GM12801 (cell line): ENCODE data around the gene TSPAN18.

ENCODE experiments used
- TF ChIP-seq, protein P1 (sequence below): IDR thresholded peaks from one replicate; pipeline ENCODE4 v1.5.1; 2011; ENCODE audit warnings: control low read depth; ENCODE audit not compliant: insufficient read length; ENCODE audit errors: extremely low read depth

TSPAN18 gene

DNA sequence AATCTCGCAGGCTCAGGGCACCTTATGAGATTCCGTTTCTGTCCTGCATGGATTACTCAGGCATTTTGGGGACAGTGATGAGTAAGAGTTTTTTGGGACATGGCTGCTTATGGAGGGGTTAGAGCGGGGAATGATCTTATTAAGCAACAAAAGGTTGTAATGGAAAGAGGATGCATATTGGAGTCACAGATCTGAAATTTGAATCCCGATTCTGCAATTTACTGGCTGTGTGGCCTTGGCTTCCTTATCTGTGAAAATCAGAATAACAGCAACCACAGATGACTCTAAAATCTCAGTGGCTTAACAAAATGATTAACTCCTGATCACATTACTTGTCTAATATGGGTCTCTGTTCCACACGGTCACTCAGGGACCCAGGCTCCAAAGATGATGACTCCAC, 5.8 kb downstream of the TSPAN18 start:
- TF ChIP-seq, protein P1, sequence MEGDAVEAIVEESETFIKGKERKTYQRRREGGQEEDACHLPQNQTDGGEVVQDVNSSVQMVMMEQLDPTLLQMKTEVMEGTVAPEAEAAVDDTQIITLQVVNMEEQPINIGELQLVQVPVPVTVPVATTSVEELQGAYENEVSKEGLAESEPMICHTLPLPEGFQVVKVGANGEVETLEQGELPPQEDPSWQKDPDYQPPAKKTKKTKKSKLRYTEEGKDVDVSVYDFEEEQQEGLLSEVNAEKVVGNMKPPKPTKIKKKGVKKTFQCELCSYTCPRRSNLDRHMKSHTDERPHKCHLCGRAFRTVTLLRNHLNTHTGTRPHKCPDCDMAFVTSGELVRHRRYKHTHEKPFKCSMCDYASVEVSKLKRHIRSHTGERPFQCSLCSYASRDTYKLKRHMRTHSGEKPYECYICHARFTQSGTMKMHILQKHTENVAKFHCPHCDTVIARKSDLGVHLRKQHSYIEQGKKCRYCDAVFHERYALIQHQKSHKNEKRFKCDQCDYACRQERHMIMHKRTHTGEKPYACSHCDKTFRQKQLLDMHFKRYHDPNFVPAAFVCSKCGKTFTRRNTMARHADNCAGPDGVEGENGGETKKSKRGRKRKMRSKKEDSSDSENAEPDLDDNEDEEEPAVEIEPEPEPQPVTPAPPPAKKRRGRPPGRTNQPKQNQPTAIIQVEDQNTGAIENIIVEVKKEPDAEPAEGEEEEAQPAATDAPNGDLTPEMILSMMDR = no peak

DNA sequence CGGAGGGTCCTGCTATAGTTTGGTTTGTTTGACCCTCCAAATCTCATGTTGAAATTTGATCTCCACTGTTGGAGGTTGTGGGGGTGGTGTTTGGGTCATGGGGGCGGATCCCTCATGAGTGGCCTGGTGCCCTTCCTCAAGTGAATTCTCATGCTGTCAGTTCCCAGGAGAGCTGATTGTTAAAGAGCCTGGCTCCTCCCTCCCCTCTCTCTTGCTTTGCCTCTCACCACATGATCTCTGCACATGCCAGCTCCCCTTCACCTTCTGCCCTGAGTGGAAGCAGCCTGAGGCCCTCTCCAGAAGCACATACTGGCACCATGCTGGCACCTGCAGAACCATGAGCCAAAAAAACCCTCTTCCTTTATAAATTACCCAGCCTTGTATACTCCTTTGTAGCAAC, 7.1 kb downstream of the TSPAN18 start:
- TF ChIP-seq, protein P1 = no peak

- TF ChIP-seq, protein P1 = no peak
Measured at GRCh38 chr11:44734843-44735381, 8.2 kb downstream of the TSPAN18 start.

GRCh38 chr11:44736791-44737190, 10.0 kb downstream of the TSPAN18 start:
- TF ChIP-seq, protein P1 = no peak

DNA sequence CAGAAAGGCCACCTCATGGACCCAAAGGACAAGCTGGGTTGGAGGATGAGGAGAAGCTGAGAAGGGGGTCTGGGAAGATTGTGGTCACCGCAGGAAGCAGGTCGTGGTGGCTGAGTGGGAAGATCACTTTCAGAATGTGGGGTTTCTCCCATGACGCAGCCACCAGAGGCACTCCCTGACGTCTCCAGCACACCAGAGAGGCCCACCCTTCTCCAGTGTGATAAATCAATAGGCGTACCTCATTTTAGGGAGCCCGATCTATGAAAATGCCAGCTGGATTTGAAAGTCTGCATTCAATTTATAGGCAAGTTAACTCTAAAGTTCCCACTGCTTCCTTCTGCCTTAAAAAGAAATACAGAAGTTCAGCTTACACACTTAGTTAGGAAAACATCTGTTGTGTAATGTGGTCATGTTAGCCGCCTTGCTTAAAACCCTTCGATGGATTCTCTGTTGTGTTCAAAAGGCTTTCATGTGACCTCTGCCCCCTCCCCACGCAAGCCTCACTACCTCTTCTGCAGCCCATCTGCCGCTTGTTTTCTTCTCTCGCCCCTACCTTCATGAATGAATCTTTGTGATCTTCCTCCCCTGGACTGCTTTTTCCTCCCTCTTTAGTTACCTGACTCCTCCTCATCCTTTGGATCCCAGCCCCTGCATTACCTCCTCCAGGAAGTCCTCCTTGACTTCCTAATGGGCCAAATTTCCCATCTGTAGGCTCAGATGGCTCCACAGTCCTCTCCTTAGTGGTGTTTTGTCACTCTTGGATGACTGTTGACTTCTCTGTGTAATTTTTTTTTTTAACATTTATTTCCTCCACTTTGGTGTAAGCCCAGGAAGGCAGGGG, 10.7 kb downstream of the TSPAN18 start:
- TF ChIP-seq, protein P1 = no peak

DNA sequence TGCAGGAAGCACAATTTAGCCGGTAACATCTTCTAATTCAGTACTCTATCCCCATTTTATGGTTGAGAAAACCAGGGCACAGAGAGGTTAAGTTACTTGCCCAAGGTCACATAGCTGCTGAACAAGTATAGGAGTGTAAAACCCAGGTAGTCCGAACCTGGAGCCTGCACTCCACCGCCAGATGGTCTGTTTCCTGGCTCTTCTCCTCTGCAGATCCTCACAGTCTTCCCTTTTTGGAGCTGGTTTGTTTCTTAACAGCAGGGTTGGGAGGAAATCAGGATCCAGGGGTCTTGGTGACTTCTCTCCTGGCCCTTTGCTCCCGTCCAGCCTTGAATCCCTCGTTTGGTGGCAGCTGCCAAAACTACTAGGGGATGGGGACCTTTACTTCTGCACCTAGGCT, 12.0 kb downstream of the TSPAN18 start:
- TF ChIP-seq, protein P1 = no peak

GRCh38 chr11:44740967-44741366, 14.2 kb downstream of the TSPAN18 start:
- TF ChIP-seq, protein P1 = no peak
